Tongue (tissue), 2 donors: Measurements from ENCODE around the gene WDR27. TPM values are rescaled to one million over a fixed set of nuclear protein-coding genes. Genes with fewer than 3 reads are reported as not detected.
"Not testable (repeated sequence)": the region's sequence is repeated elsewhere in the genome, so short reads cannot be mapped to it uniquely, and the experiment has no call there.

ENCODE experiments used
- DNase-seq: peaks from one replicate; pipeline ENCODE4 v3.0.0-alpha.2; 2015
- total RNA-seq: library from RNA; depleted of rRNA; stranded (reverse); fragments of >200 nt; gene quantifications from one replicate; pipeline ENCODE4 v1.2.3, GENCODE V29; 2014

Gene WDR27
- total RNA-seq, 1 donor from 2014 or later = 43.6 TPM

DNA sequence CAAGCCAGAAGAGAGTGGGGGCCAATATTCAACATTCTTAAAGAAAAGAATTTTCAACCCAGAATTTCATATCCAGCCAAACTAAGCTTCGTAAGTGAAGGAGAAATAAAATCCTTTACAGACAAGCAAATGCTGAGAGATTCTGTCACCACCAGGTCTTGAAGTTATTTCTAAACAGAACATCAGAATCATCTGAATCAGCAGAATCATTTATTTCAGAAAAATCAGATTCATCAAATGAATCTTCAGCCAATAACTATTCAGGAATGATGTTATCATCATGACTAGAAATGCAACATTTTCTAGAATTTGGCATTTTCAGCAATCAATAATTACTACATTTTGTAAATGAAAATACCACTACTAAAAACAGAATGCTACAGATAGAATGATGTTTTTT is 100.7 kb downstream of the WDR27 start:
- DNase-seq = not testable (repeated sequence)

GRCh38 chr6:169592558-169592957 is 109.3 kb downstream of the WDR27 start:
- DNase-seq = no peak

GRCh38 chr6:169591616-169592015 is 110.2 kb downstream of the WDR27 start:
- no peak for DNase-seq

DNA sequence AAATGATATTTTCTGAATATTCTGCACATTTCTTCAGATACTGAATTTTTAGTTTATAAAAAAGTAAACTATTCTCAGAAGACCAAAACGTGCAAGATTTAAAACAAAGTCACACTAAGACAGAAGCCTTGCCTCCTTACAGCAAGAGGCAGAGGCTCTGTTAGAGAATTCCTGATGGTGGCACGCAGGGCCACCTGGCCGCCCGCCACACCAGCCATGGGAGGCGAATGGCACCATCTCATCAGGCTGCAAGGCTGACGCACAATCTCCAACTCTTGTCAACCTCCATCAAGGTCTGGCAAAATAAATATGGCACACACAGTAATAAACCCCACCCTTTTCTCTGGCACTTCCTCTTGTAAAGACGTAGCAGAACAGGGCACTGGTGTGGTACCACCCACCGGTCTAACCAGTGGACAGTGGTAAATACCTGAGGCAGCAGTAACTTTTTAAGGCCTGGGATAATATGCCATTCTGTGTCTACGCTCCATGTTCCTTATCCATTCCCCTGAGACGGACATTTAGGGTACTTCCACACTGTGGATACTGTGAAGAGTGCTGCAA is 111.4 kb downstream of the WDR27 start:
- no peak for DNase-seq

GRCh38 chr6:169589699-169590257 is 112.1 kb downstream of the WDR27 start:
- DNase-seq = no peak

GRCh38 chr6:169589293-169589692 is 112.5 kb downstream of the WDR27 start:
- DNase-seq = no peak

DNA sequence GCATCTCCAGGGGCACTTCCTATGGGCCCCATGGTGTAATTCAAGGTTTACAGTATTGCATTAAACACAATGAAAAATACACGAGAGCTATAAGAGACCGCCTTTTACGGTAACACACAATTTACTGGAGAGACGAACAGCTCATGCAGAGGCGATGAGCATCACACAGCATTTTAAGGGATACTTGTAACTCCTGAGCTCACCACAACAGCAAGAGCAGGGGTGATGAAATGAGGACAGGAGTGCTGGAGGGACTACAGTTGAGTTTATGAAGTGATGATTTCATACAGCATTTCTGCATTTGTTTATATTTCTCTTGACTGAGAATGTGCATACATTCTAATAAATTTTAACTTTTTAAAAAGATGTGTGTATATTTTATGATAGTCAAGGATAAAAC is 113.9 kb downstream of the WDR27 start:
- no peak for DNase-seq

GRCh38 chr6:169583886-169584541 is 117.8 kb downstream of the WDR27 start:
- no peak for DNase-seq

DNA sequence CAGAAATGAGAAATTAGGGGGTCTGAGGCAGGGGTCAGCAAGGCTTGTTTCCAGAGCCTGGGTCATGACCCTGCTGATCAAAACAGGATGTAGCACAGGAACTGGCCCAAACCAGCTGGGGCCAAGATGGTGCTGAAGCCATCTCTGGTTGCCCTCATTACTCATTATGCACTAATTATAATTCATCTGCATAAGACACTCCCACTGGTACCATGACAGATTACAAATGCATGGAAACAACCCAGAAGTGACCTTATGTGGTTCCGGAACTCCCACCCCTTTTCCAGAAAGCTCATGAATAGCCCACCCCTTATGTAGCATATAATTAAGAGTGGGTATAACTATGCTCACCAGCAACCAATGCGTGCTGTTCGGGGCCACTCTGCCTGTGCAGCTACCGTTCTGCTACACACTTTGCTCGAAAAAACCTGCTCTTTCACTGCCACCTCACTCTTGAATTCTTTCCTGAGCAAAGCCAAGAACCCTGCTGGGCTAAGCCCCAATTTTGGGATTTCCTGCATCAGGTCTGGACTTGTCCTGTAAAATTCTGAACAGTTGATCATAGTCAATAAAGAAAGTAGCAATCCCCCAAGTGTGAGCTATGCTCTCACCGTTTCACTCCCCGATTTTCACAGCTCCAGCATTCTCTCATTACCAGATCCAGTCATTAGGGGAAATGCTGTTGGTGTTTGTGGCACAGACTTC is 122.3 kb downstream of the WDR27 start:
- no peak for DNase-seq

DNA sequence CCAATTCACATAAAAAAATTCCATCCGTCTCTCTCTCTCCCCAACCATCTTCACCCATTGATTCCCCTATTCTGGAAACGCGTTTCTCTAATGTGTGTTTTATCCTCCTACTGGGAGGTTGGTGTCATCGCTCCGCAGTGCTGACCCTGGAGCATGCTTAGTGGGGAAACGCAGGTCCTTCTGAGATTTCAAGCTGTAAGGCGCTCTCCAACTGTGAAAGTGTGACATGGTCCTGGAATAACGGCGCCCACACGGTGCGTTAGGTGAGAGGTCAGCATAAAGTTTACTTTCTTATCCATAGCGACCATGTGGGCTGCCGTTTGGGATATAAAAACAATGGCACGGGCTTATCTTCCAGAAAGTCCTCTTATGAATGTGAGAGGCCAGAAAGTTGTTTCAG is 123.9 kb downstream of the WDR27 start:
- no peak for DNase-seq

- no peak for DNase-seq
Measured at GRCh38 chr6:169577236-169577635, 124.6 kb downstream of the WDR27 start.

GRCh38 chr6:169575821-169576220 is 126.0 kb downstream of the WDR27 start:
- DNase-seq = no peak

DNA sequence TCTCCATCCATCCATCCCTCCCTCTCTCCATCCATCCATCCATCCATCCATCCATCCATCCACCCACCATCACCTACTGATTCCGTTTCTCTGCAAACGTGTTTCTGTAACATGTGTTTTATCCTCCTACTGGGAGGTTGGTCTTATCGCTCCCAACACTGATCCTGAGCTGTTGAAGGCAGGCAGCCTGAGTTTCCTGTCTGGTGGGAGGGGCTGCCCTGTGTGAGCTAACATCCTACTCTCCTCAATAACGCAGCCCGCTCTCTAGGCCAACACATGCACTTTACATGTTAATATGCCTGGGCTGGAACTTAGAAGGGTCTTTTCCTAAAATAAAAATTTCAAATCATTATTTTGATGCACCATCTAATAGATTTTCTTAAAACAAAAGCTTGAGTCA is 126.5 kb downstream of the WDR27 start:
- DNase-seq = no peak

- no peak for DNase-seq
Measured at GRCh38 chr6:169574420-169574819, 127.4 kb downstream of the WDR27 start.

DNA sequence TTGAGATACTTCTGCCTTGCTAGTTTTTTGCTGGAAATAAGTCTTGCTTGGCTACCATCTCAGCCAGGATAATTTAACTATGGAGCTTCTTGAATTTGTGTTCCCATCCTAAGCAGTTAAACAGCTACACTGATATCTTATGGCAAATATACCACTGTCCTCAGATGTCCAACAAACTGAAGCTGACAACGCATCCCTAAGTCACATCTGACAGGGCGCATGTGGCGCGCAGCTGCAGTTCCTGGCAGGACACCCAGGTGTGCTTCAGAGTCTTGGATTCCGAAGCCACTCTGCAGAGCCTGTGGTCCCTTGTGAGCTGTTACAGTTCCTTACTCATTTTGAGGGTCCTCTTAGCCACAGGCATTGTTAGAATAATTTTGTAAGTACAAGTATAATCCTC is 127.9 kb downstream of the WDR27 start:
- DNase-seq = peak; percentile 22

- no peak for DNase-seq
Measured at GRCh38 chr6:169571123-169571962, 130.5 kb downstream of the WDR27 start.

DNA sequence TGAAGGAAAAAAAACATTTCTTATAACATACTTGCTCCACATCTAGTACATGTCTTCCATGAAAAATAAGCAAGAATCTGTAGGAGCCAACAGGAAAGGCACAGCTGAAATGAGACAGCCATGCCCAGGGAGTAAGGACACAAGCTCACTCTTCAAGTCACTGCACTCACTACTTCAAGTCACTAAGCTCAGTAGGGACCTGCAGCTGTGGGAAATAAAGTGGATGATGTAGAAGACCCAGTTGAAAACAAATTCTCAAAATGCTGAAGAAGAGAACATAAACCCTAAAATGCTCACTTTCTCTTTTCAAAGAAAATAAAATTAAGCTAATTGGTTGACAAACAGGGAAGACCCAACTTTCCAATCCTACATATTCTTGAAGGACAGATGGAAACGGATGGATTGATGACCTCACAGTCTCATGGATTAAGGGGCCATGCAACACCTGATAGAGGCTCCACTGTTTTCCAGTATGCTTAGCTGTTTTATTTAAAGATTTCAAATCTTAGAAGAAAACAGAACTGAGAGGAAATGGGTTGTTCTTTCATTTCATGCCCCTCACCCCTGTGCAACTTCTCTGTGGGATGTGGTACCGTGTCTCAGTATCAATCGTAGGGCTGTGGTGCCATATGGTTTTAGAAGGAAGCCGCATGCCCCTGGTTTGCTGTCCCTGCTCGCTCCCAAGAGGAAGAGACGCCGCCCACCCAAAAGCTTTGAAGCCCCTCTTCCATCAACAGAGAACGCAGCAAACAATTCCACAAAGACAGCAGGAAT is 133.3 kb downstream of the WDR27 start:
- no peak for DNase-seq

GRCh38 chr6:169567819-169568218 is 134.0 kb downstream of the WDR27 start:
- no peak for DNase-seq

GRCh38 chr6:169566961-169567750 is 134.7 kb downstream of the WDR27 start:
- no peak for DNase-seq

GRCh38 chr6:169566319-169566718 is 135.5 kb downstream of the WDR27 start:
- DNase-seq = no peak
